AG04450 (cell line): ENCODE measurements around the gene STAMBPL1. TPM values are rescaled to one million over a fixed set of nuclear protein-coding genes. Genes with fewer than 3 reads are reported as not detected.

ENCODE experiments used
- CTCF ChIA-PET: fragments of 300-600, 350-600 bp; formaldehyde crosslinking; extraction: SDS; loops from one replicate; lab custom pipeline; 2022; ENCODE audit warnings: antibody characterized with exemption, inconsistent platforms; lab: Charles Lee
- POLR2A ChIA-PET: fragments of 350-600 bp; formaldehyde crosslinking; extraction: SDS; loops from one replicate; lab custom pipeline; 2021; ENCODE audit warnings: antibody characterized with exemption, inconsistent platforms; lab: Yijun Ruan, JAX
- DNase-seq: peaks from one replicate; pipeline ENCODE4 v3.0.0-alpha.2; 2011; ENCODE audit warnings: low read depth, low spot score
- H3K27ac ChIP-seq: one replicate; pipeline ENCODE4 v1.5.1; 2012; ENCODE audit warnings: low read depth, low read length, control low read depth
- H3K27me3 ChIP-seq: one replicate; pipeline ENCODE4 v1.6.0; 2012; ENCODE audit warnings: low read length; ENCODE audit not compliant: control insufficient read depth, insufficient read depth
- H3K4me3 ChIP-seq: 2 replicates; pipeline ENCODE4 v1.5.1; 2011; ENCODE audit warnings: mild to moderate bottlenecking, low read depth, low read length, control low read depth
- H3K9me3 ChIP-seq: 2 replicates; pipeline ENCODE4 v1.5.1; 2012; ENCODE audit warnings: low read length; ENCODE audit not compliant: control insufficient read depth, insufficient read depth
- CTCF ChIP-seq: IDR thresholded peaks from 2 replicates; pipeline ENCODE4 v1.5.1; 2011; ENCODE audit warnings: low read depth, low read length, control low read depth, inconsistent platforms
- polyA plus RNA-seq: library from polyadenylated mRNA; depleted of rRNA; stranded (reverse); fragments of >200 nt; gene quantifications from 2 replicates; pipeline ENCODE4 v1.2.3, GENCODE V29; 2011

The STAMBPL1 gene
- polyA plus RNA-seq, 1 experiment = 50.3 TPM

GRCh38 chr10:88895250-88895649 lies 15.2 kb downstream of the STAMBPL1 start:
- no peak overlapping the region for H3K4me3 ChIP-seq
- no peak for TF ChIP-seq CTCF
- CTCF ChIA-PET = interaction anchor here (1.2 to 2.5 kb wide), 3 partner anchors 14 to 59 kb away, joined by 4 to 9 read pairs (median 8); no protein-coding TSS in a partner anchor
- POLR2A ChIA-PET = interaction anchor here (1.1 kb wide), 1 partner anchor 23 kb away, joined by 3 read pairs; no protein-coding TSS in a partner anchor
- no peak for DNase-seq
- H3K9me3 ChIP-seq = no peaks in the 10 kb centered on the region
- no peak overlapping the region for H3K27ac ChIP-seq
- H3K27me3 ChIP-seq = no peaks in the 10 kb centered on the region

DNA sequence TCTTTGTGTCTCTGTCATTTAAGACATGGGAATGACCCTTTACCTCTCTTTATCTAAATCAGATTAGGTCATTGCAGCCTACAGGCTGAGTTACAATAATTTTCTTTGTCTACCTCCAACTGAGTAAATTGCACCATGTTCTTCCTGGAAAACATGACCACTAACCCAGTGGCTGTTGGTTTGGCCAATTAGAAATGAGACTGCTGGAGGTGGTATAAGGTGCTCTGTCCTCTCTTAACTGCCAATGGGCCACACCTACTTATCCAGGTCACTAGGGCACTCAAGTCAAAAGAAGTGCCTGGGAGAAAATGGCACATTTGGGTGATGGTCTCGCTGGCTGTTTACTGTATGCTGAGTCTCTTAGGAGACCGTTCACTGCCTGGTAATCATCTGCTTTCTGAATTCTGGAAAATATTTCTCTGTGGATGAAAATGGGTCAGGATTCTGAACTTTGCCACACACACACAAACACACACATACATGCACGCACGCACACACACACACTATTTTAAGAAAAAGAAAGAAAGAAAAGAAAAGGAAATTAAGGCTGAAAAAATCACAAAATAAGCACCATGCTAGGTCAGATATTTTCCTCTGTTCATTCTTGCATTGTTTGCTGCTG lies 16.4 kb downstream of the STAMBPL1 start:
- DNase-seq = no peak
- no peaks in the 10 kb centered on the region for H3K9me3 ChIP-seq
- no peaks in the 10 kb centered on the region for H3K27me3 ChIP-seq
- H3K27ac ChIP-seq = no peak overlapping the region
- CTCF ChIA-PET = interaction anchor here (2.2 to 2.5 kb wide), 2 partner anchors 36 to 61 kb away, joined by 8 to 9 read pairs; no protein-coding TSS in a partner anchor
- no peak overlapping the region for H3K4me3 ChIP-seq
- TF ChIP-seq CTCF = no peak
- POLR2A ChIA-PET = interaction anchor here (1.1 kb wide), 1 partner anchor 22 kb away, joined by 3 read pairs; no protein-coding TSS in a partner anchor

DNA sequence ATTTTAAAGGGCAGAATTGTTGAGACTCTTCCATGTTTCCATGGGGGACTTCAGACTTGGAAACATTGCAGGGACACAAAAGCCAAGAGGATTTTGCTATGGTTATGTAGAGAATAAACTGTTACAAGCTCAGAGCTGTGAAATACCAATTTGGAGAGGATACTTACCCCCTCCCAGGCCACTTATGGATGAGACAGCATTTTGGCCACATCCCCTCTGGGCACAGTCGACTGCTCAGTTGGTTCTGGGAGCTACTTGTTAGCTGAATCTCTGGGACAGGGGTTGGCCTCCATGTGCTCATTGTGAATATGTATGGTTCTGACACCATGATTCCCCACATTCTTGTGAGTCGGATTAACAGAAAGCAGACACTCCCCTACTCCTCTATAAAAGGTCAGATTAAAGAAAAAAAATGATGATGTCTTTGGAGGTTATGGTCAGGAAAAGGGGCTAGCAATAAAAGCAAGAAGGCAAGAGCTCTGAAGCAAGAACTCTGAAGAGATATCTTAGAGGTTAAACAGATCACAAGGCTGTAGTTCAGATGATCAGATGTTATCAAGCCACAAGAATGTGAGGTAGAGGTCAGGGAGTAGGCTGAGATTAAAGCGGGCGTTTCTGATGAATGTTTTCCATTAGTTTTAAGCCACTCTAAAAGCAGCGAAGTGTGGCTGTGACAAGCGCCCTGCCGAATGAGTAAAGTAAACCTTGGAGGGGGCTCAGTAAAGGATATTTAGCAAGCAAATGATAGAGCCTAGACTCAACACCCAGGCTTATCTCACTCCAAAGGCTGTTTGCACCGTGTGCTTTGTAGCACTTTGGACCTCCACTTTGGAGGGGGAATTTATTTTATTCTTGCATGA lies 17.2 kb downstream of the STAMBPL1 start:
- CTCF ChIA-PET = interaction anchor here (0.5 to 1.5 kb wide), 2 partner anchors 61 to 1958 kb away, joined by 3 to 4 read pairs; no protein-coding TSS in a partner anchor
- POLR2A ChIA-PET = no interaction called here
- no peak overlapping the region for H3K4me3 ChIP-seq
- H3K27me3 ChIP-seq = no peaks in the 10 kb centered on the region
- H3K9me3 ChIP-seq = no peaks in the 10 kb centered on the region
- no peak for TF ChIP-seq CTCF
- no peak overlapping the region for H3K27ac ChIP-seq
- DNase-seq = no peak

GRCh38 chr10:88898727-88899126 lies 18.7 kb downstream of the STAMBPL1 start:
- no peak for DNase-seq
- H3K27me3 ChIP-seq = no peaks in the 10 kb centered on the region
- no peak overlapping the region for H3K4me3 ChIP-seq
- ChIA-PET CTCF (interaction anchor here (0.6 to 1.5 kb wide), 3 partner anchors 35 to 280 kb away, joined by 3 to 4 read pairs (median 4); no protein-coding TSS in a partner anchor), POLR2A (no interaction called here)
- no peak for TF ChIP-seq CTCF
- no peak overlapping the region for H3K27ac ChIP-seq
- H3K9me3 ChIP-seq = no peaks in the 10 kb centered on the region
